ENCODE measurements around the gene HMGCS2.

Gene HMGCS2

GRCh38 chr1:119768778-119769177 is at the start of gene HMGCS2:
TSS of gene HMGCS2 (minus strand) at chr1:119768905. CDS start at chr1:119768844, 61 bp downstream.
- DNase-seq (ENCODE audit: low spot score), result no peak

DNA sequence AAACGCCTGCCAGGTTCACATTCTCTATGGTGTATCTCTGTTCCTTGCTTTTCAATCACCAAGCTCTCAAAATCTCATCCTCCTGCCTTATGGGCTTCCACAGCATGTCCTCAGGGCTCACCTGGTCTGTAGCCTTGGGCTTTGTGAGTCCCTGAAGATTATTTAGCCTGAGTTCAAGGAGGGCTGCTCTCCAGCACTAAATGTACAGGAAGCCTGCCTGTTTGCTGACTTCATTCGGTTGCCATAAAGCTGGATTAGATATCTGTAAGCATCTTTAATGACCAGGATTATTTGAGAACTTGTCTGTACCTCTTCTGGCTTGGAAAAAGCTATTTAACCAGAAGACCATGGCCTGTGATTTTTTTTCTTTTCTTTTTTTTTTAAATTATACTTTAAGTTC is 49.5 kb upstream of the HMGCS2 start:
- no peak for DNase-seq (ENCODE audit: low spot score)

DNA sequence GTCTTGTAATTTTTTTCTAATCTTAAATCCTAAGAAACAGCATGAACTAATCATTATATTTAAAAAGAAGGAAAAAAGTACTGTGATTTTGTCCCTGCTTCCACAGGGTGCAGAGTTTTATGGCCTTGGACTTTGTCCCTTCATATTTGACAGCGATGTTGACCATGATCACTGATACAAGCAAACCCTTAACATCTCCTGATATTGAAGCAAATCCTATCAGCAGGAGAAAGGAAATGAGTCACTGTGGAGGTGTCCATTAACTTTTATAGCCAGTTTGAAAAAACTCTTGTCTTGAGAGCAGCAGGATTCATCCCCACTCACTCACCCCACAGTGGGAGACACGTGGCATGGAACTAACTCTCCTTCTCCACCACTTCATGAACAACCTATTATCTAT is 47.7 kb upstream of the HMGCS2 start:
- DNase-seq (ENCODE audit: low spot score), result no peak

DNA sequence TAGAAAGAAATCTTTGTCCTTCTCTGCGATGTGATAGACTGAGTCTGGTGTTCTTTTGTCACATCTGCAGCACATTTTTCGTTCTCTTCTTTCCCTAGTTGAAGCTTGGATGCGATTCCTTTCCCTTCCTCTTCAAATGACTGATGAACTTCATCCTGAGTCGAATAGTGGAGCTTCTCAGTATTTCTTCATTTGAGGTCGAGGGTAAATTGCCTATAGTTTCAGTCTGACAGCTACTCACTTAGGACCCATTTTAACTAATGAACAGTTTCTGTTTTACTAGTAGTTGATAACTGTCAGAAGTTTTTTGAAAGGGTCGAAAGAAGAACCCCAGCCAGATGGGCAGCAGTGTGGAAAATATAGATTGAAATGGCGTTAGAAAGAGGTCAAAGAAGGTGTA is 47.2 kb upstream of the HMGCS2 start:
- DNase-seq (ENCODE audit: low spot score), result no peak

- DNase-seq (ENCODE audit: low spot score), result no peak
Observed at GRCh38 chr1:119815361-119815760, 46.7 kb upstream of the HMGCS2 start.

- no peak for DNase-seq (ENCODE audit: low spot score)
Observed at GRCh38 chr1:119814288-119814687, 45.6 kb upstream of the HMGCS2 start.

- DNase-seq (ENCODE audit: low spot score), result no peak
Observed at GRCh38 chr1:119811985-119812557, 43.4 kb upstream of the HMGCS2 start.

GRCh38 chr1:119811387-119811786 is 42.7 kb upstream of the HMGCS2 start, which contains the start of gene REG4:
TSS of gene REG4 (minus strand) at chr1:119811460. CDS start at chr1:119808769, 2,691 bp downstream.
- DNase-seq (ENCODE audit: low spot score), result no peak

GRCh38 chr1:119808972-119809550 is 40.4 kb upstream of the HMGCS2 start:
- DNase-seq (ENCODE audit: low spot score), result peak; percentile 49

DNA sequence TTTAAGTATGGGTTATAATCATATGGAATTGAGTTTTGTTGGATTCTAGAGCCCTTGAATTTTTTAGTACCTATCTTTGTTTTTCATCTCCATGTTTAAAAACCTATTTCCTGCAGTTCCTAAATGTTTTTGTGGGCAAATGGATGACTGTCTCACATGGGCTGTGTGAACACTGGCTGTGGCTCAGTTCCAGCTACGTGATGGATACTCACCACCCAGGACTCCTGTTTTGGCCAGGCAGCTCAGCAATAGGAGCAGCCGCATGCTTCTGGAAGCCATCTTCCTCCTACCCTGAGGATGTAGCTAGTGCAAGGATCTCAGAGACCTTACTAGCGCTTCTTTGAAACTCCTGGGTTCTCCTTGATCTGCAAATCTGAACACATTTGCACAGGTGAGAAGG is 39.8 kb upstream of the HMGCS2 start:
- DNase-seq (ENCODE audit: low spot score), result no peak

- no peak for DNase-seq (ENCODE audit: low spot score)
Observed at GRCh38 chr1:119806489-119806888, 37.8 kb upstream of the HMGCS2 start.

- no peak for DNase-seq (ENCODE audit: low spot score)
Observed at GRCh38 chr1:119805746-119806145, 37.0 kb upstream of the HMGCS2 start.

DNA sequence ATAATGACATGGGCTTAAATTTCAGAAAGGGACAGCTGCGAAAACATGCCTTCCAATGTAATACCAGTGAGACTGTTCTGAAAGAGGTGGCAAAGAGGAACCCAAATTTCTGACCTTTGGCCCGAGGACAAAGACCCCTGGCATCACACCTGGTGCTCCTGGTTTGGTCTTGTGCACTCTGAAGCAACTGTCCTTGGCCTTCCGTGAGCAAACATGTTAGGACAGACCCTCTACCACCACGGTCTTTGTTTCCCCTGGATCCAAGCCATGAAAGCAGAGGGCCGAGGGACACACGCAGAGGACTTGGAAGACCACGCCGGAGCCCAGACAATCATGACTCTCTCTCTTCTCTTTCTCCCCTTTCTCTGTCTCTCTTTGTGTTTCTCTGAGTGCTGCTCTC is 36.5 kb upstream of the HMGCS2 start:
- no peak for DNase-seq (ENCODE audit: low spot score)

GRCh38 chr1:119799599-119800177 is 31.0 kb upstream of the HMGCS2 start:
- DNase-seq (ENCODE audit: low spot score), result no peak

GRCh38 chr1:119799003-119799402 is 30.3 kb upstream of the HMGCS2 start:
- no peak for DNase-seq (ENCODE audit: low spot score)

DNA sequence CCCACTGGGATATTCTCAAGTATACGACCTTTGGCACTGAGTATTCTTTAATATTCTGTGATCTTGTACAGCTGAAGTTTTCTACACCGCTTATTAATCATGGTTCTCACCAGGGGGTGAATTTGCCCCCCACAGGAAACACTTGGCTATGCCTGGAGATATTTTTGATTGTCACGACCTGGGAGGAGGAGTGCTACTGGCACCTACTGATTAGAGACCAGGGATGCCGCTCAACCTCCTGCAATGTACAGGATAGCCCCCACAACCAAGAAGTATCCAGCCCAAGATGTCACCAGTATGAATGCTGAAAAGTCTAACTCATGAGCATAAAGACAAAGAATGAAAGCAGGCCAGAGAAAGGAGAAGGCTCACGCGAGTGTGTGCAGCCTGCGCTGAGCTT is 28.9 kb upstream of the HMGCS2 start:
- DNase-seq (ENCODE audit: low spot score), result no peak

- no peak for DNase-seq (ENCODE audit: low spot score)
Observed at GRCh38 chr1:119797162-119797561, 28.5 kb upstream of the HMGCS2 start.

DNA sequence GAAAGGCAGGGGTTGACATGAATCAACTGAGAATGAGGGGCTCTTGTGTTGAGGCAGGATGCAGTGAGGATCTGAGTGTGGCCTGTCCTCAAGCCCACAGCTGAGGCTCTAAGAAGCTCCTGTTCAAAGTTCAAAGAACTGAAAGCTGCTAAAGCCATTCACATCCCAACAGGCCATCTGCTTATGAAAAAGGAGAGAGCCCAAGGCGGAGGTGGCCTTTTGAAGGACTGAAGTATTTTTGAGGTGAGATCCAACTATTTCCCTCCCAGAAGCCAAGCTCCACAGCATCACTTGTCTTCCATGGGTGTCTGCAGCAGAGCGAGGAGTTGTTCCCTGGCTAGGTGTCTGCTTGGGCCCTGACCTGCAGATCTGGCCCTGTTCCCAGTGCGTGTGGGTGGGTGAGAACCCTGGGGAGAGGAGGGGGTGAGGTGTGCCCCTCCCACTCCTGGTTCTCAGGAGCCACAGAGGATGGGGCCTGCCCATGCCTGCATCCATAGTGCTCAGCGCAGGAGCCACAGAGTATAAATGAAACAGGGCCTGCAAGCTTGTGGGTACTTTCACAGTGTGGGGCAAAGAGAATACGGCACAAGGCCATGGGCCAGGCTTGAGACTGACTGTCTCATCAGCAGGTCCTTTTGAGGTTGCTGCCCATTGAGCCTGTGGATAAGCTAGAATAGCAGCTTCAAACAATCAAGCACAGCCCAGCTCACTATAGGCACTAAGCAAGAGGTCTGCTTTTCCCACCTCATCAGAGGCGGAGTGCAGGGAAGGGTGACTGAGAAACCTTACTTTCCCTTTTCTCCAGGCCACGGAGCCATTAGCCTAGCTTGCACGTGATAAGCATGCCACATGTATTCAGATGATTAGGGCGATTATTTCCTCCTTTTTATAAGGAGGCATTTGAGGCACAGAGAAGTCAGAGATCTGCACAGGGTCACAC is 26.8 kb upstream of the HMGCS2 start:
- DNase-seq (ENCODE audit: low spot score), result no peak

DNA sequence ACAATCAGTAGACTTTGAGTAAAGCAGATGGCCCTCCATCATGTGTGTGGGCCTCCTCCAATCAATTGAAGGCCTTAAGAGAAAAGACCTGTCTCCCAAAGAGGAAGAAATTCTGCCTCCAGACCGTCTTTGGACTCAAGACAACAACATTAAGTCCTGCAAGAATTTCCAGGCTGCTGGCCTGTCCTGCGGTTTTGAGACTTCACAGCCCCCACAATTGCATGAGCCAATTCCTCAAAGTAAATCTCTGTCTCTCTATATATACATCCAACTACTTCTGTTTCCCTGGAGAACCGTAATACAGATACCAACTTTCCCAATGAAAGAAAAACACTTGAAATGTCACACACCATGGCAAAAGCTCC is 26.2 kb upstream of the HMGCS2 start:
- DNase-seq (ENCODE audit: low spot score), result no peak

DNA sequence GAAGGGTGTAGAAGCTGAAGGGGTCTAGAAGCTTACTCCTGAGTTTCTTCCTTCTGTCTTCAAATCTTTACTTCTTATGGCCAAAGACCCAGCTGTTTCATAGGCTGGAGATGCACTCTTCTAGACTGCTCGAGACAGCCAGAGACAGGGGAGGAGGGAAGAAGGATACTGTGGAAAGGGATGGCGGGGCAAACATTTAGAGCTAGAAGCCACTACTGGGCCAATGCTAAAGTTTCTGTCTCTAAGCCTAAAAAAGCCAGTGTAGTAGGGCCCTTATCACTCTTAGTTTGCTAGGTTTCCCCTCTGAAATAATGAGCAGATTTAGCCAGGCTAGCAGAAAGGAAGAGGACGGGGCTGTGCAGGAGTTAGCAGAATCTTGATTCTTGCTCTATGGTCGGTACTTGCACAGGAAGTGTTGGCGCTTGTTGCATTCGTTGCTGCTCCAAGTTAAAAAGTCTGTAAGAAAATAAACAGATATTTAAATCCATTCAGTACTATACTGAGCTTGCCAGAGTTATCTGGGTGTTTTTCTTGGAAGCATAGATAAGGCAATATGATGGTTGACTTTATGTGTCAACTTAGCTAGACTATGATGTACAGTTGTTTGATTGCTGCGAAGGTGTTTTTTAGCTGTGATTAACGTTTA is 25.6 kb upstream of the HMGCS2 start:
- DNase-seq (ENCODE audit: low spot score), result no peak

- no peak for DNase-seq (ENCODE audit: low spot score)
Observed at GRCh38 chr1:119791377-119791776, 22.7 kb upstream of the HMGCS2 start.

DNA sequence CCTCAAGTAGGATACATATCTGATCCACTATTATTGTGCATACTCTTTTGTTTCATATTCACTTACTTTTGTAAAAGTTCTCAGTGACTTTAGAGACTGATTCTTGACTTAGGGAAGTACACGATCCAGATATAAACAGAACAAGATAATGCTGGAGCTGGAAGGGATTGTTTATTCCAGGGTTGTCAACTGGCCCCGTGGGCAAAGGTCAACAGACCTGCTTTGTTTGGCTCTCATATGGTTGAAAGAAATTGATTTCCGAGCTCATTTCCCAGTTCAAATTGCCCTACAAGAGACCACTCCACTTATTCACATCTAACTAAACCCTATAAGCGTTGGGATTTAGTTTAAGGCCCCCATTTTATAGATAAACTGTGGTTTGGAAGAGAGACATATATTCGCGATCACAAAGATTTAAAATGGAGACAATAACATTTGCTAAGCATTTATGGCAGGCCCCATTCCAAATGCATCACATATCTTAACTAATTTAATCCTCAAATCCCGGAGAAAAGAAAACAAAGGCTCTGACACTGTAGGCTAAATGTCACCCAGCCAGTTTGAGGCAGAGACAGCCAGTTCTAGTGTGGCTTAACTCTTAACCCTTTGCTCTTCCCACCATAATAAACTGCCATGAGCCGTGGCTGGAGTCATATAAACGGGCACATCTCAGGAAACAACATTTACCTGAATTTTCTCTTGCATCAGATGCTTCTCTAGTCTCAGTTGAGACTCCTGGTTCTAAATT is 21.9 kb upstream of the HMGCS2 start:
- DNase-seq (ENCODE audit: low spot score), result no peak
